ENCODE data around the gene GPR42. TPM values are rescaled to one million over a fixed set of nuclear protein-coding genes. Genes with fewer than 3 reads are reported as not detected.

GPR42 gene
- total RNA-seq, 1 donor from 2014 or later: not detected

- TF ChIP-seq CTCF (IDR thresholded peaks at IDR 0.05): no peak
- DNase-seq (ENCODE audit: low spot score in 2 of 2): no peak
- intact Hi-C loops (cut with DNase I): no loop called here
- Histone ChIP-seq H3K4me1 (no peaks in the 10 kb centered on the region), H3K36me3 (no peaks in the 10 kb centered on the region), H3K4me3 (no peak overlapping the region), H3K27ac (no peak overlapping the region), H3K27me3 (no peaks in the 10 kb centered on the region), H3K9me3 (no peaks in the 10 kb centered on the region)
Observed at GRCh38 chr19:35414442-35414841, 43.6 kb downstream of the GPR42 start.

GRCh38 chr19:35416331-35416730 lies 45.5 kb downstream of the GPR42 start:
- H3K4me1 ChIP-seq: no peaks in the 10 kb centered on the region
- no peak overlapping the region for H3K4me3 ChIP-seq
- H3K27me3 ChIP-seq: no peaks in the 10 kb centered on the region
- no peak for DNase-seq (ENCODE audit: low spot score in 2 of 2)
- TF ChIP-seq CTCF (IDR thresholded peaks at IDR 0.05): no peak
- intact Hi-C loops (cut with DNase I): no loop called here
- H3K36me3 ChIP-seq: no peaks in the 10 kb centered on the region
- no peak overlapping the region for H3K27ac ChIP-seq
- no peaks in the 10 kb centered on the region for H3K9me3 ChIP-seq

GRCh38 chr19:35417278-35417677 lies 46.4 kb downstream of the GPR42 start:
- intact Hi-C loops (cut with DNase I): no loop called here
- no peak for TF ChIP-seq CTCF (IDR thresholded peaks at IDR 0.05)
- no peak for DNase-seq (ENCODE audit: low spot score in 2 of 2)
- no peaks in the 10 kb centered on the region for H3K27me3 ChIP-seq
- H3K9me3 ChIP-seq: no peaks in the 10 kb centered on the region
- no peak overlapping the region for H3K27ac ChIP-seq
- H3K4me1 ChIP-seq: no peaks in the 10 kb centered on the region
- H3K36me3 ChIP-seq: no peaks in the 10 kb centered on the region
- H3K4me3 ChIP-seq: no peak overlapping the region

- Histone ChIP-seq H3K4me1 (no peaks in the 10 kb centered on the region), H3K36me3 (no peaks in the 10 kb centered on the region), H3K4me3 (no peak overlapping the region), H3K27ac (no peak overlapping the region), H3K27me3 (no peaks in the 10 kb centered on the region), H3K9me3 (no peaks in the 10 kb centered on the region)
- intact Hi-C loops (cut with DNase I): no loop called here
- DNase-seq (ENCODE audit: low spot score in 2 of 2): no peak
- no peak for TF ChIP-seq CTCF (IDR thresholded peaks at IDR 0.05)
Observed at GRCh38 chr19:35417713-35418534, 47.1 kb downstream of the GPR42 start.

- H3K27me3 ChIP-seq: no peaks in the 10 kb centered on the region
- no peak overlapping the region for H3K27ac ChIP-seq
- intact Hi-C loops (cut with DNase I): no loop called here
- no peak for TF ChIP-seq CTCF (IDR thresholded peaks at IDR 0.05)
- H3K4me1 ChIP-seq: no peaks in the 10 kb centered on the region
- no peak for DNase-seq (ENCODE audit: low spot score in 2 of 2)
- no peak overlapping the region for H3K4me3 ChIP-seq
- no peaks in the 10 kb centered on the region for H3K36me3 ChIP-seq
- no peaks in the 10 kb centered on the region for H3K9me3 ChIP-seq
Observed at GRCh38 chr19:35419046-35419445, 48.2 kb downstream of the GPR42 start.
